Tibial nerve (tissue), 4 donors: ENCODE results near the gene CTNNA2. TPM values are rescaled to one million over a fixed set of nuclear protein-coding genes. Genes with fewer than 3 reads are reported as not detected.

Experiments
- DNase-seq, 2 donors: peaks; one replicate each; pipeline ENCODE4 v3.0.0-alpha.2; 2019; ENCODE audit warnings: low spot score in 2 of 2
- H3K27ac ChIP-seq, 4 donors: fragments of 200-600 bp; sonication (generic) in 3 of 4; one replicate each; pipeline ENCODE4 v1.5.1; 2017 to 2019; ENCODE audit warnings: mild to moderate bottlenecking in 1 of 4
- H3K27me3 ChIP-seq, 2 donors: fragments of 200-600 bp; sonication (generic) in 1 of 2; one replicate each; pipeline versions ENCODE4 v1.5.1 to v1.6.0; 2017 to 2019
- H3K36me3 ChIP-seq, 3 donors: fragments of 200-600 bp; sonication (generic); one replicate each; pipeline ENCODE4 v1.5.1; 2018 to 2019
- H3K4me1 ChIP-seq, 4 donors: fragments of 200-600 bp; sonication (generic) in 3 of 4; one replicate each; pipeline ENCODE4 v1.5.1; 2017 to 2019
- H3K4me3 ChIP-seq, 4 donors: fragments of 200-600 bp; sonication (generic) in 3 of 4; one replicate each; pipeline ENCODE4 v1.5.1; 2017 to 2019; ENCODE audit warnings: mild to moderate bottlenecking in 1 of 4, moderate library complexity in 1 of 4
- H3K9me3 ChIP-seq, 4 donors: fragments of 200-600 bp; sonication (generic) in 3 of 4; one replicate each; pipeline ENCODE4 v1.5.1; 2017 to 2019
- EP300 ChIP-seq, 2 donors: sonication (generic); formaldehyde crosslinking; IDR thresholded peaks; one replicate each; pipeline ENCODE4 v1.6.1; 2017; ENCODE audit warnings: antibody characterized with exemption in 2 of 2, mild to moderate bottlenecking in 1 of 2
- POLR2A ChIP-seq, 2 donors: fragments of 450-650 bp; IDR thresholded peaks; one replicate each; pipeline ENCODE4 v1.6.1; 2017; ENCODE audit warnings: antibody characterized with exemption in 2 of 2, mild to moderate bottlenecking in 2 of 2, moderate library complexity in 2 of 2
- WGBS, 2 donors: methylation state at CpG; one replicate each; pipeline ENCODE4 v1.1.5; 2018; 5-methylcytosine and 5-hydroxymethylcytosine counted together
- total RNA-seq, 4 donors: library from RNA; depleted of rRNA; stranded (reverse); fragments of >200 nt; gene quantifications; one replicate each; pipeline ENCODE4 v1.1.0, GENCODE V29; 2016
- TF ChIP-seq, protein P1 (sequence below), 5 experiments: fragments of 200-600 bp in 3 of 5; fragments of 450-650 bp in 2 of 5; sonication (generic) in 3 of 5; IDR thresholded peaks; one replicate each; pipeline ENCODE4 v1.5.1; 2016 to 2019; ENCODE audit warnings: antibody characterized with exemption in 5 of 5, mild to moderate bottlenecking in 3 of 5, moderate library complexity in 2 of 5

Gene CTNNA2
- total RNA-seq, 4 donors from 2014 or later: 0.39 to 3.3 (median 0.75) TPM

DNA sequence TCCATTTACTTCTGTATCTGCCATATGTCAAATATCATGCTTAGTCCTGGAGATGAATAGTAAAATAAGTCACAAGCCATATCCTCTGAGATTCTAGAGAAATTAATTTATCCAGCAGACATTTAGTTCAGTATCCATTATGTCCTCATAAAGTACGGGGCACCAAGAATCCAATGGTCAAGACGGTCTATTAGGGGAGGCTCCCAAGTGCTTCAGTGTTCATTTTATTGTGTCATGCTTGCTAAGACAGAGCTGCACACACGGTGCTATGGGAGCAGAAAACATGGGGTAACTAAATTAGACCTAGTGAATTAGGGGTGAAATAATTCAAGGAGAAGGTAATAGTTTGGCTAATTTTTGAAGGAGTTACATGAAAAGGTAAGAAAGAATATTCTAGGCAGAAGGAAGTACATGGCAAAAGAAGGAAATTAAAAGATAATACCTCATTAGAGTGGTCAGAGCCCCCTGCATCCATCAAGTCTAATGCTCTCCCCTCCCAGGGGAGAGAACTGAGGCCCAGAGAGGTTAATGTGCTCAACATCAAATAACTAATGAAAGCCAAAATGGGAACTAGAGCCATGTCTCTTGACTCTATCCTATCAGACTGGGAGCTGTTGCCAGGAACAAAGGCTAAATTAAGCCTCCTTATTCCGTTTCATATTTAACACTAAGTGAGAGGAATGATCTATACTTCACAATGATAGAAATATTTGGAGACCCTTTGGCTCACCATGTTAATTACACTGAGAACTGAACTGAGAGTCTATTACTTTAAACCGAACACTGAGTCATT, 433.0 kb downstream of the CTNNA2 start:
- Histone ChIP-seq H3K4me3 (no peak overlapping the region), H3K27ac (no peak overlapping the region), H3K9me3 (no peaks in the 10 kb centered on the region), H3K36me3 (no peaks in the 10 kb centered on the region), H3K27me3 (no peaks in the 10 kb centered on the region), H3K4me1 (no peaks in the 10 kb centered on the region)
- 67 to 71% methylated on average over 5 of the region's 5 CpGs for WGBS, 2 donors
- TF ChIP-seq, protein P1, sequence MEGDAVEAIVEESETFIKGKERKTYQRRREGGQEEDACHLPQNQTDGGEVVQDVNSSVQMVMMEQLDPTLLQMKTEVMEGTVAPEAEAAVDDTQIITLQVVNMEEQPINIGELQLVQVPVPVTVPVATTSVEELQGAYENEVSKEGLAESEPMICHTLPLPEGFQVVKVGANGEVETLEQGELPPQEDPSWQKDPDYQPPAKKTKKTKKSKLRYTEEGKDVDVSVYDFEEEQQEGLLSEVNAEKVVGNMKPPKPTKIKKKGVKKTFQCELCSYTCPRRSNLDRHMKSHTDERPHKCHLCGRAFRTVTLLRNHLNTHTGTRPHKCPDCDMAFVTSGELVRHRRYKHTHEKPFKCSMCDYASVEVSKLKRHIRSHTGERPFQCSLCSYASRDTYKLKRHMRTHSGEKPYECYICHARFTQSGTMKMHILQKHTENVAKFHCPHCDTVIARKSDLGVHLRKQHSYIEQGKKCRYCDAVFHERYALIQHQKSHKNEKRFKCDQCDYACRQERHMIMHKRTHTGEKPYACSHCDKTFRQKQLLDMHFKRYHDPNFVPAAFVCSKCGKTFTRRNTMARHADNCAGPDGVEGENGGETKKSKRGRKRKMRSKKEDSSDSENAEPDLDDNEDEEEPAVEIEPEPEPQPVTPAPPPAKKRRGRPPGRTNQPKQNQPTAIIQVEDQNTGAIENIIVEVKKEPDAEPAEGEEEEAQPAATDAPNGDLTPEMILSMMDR (IDR thresholded peaks at IDR 0.05): no peak
- no peak for TF ChIP-seq POLR2A (IDR thresholded peaks at IDR 0.05)
- no peak for TF ChIP-seq EP300 (IDR thresholded peaks at IDR 0.05)
- DNase-seq: no peak

DNA sequence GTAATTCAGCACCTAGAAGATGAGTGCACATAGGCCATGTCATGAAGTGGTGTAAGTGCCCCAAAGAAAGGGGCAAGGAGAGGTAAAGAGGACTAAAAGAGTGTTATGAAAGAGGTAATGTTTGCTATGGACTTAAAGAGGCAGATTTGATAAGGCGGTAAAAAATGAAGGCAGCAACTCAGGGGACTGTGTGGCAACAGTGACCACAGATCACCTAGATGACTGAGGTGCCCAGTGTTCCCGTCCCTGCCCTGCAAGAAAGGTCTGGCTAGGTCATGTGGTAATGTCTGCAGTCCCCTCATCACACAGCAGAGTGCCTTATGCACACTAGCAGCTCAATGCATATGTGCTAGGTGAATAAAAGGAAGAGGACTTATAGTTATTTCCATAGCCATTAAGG, 434.9 kb downstream of the CTNNA2 start:
- Histone ChIP-seq H3K4me1 (no peaks in the 10 kb centered on the region), H3K27ac (no peak overlapping the region), H3K9me3 (no peaks in the 10 kb centered on the region), H3K27me3 (no peaks in the 10 kb centered on the region), H3K36me3 (no peaks in the 10 kb centered on the region), H3K4me3 (no peak overlapping the region)
- TF ChIP-seq, protein P1 (IDR thresholded peaks at IDR 0.05): no peak
- TF ChIP-seq POLR2A (IDR thresholded peaks at IDR 0.05) (no peak), EP300 (IDR thresholded peaks at IDR 0.05) (no peak)
- no peak for DNase-seq
- WGBS, 2 donors: 38 to 60% methylated on average over 2 of the region's 2 CpGs

DNA sequence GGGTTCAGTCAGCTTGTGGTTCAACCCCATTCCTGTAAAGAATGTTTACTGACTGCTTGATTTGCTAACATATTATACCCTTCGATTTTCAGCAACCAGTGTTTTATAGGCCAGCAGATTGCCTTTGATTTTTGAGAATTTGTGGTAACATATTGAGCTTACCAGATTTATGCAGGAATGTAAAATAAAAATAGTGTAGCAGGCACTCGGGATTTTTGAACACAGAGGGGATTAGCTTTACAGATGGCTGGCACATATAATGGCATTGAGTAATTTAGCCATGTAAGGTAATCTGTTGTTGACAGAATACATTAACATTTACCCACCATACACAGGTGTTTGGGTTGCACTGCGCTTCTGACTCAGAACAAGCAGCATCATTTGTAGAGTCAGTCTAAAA, 437.7 kb downstream of the CTNNA2 start:
- Histone ChIP-seq H3K27ac (no peak overlapping the region), H3K4me3 (no peak overlapping the region), H3K27me3 (no peaks in the 10 kb centered on the region), H3K36me3 (no peaks in the 10 kb centered on the region), H3K9me3 (no peaks in the 10 kb centered on the region), H3K4me1 (no peaks in the 10 kb centered on the region)
- TF ChIP-seq, protein P1 (IDR thresholded peaks at IDR 0.05): no peak
- no peak for TF ChIP-seq POLR2A (IDR thresholded peaks at IDR 0.05)
- no peak for TF ChIP-seq EP300 (IDR thresholded peaks at IDR 0.05)
- DNase-seq: no peak
- 59 to 70% methylated on average over 3 of the region's 3 CpGs for WGBS, 2 donors

DNA sequence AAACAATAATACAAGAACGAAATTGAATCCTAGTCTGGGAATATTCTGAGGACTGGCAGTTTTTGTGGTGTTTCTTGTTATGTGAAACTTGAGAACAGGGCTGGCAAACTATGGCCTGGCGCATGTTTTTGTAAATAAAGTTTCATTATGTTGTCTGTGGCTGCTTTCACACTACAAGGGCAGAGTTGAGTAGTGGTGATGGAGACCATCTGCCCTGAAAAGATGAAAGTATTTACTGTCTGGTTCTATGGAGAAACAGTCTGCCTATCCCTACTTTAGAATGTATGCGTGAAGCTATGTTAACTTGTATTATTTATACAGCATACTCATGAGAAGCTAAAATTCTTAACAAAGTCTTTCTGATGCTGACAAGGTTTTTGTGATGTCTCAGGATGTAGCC, 439.8 kb downstream of the CTNNA2 start:
- Histone ChIP-seq H3K4me3 (no peak overlapping the region), H3K27me3 (no peaks in the 10 kb centered on the region), H3K27ac (no peak overlapping the region), H3K9me3 (no peaks in the 10 kb centered on the region), H3K4me1 (no peaks in the 10 kb centered on the region), H3K36me3 (no peaks in the 10 kb centered on the region)
- TF ChIP-seq EP300 (IDR thresholded peaks at IDR 0.05) (no peak), POLR2A (IDR thresholded peaks at IDR 0.05) (no peak)
- TF ChIP-seq, protein P1 (IDR thresholded peaks at IDR 0.05): no peak
- WGBS, 2 donors: 59 to 74% methylated on average over 3 of the region's 3 CpGs
- no peak for DNase-seq

DNA sequence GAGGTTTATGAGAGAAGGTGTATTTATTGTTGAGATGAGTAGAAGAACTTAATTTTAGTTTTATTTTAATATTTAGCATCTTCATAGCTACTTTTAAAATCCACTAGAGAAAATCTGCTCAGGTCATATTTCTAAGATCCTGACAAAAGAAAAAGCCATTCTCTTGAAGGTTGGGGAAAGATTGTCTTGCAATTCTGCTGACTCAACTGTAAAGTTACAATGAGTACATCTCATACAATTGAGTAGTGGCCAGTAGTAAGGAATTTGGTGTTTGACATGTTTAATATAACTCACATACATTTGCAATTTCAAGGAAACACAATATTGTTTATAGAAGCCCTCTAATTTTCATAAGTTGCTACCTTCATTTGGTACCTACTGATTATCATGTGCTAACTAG, 447.2 kb downstream of the CTNNA2 start:
- TF ChIP-seq POLR2A (IDR thresholded peaks at IDR 0.05): no peak
- TF ChIP-seq, protein P1 (IDR thresholded peaks at IDR 0.05): no peak
- TF ChIP-seq EP300 (IDR thresholded peaks at IDR 0.05): no peak

More for the DNA sequence above, 447.2 kb downstream of the CTNNA2 start:
- no peak for DNase-seq
- no peak overlapping the region for H3K27ac ChIP-seq
- no peaks in the 10 kb centered on the region for H3K9me3 ChIP-seq
- H3K36me3 ChIP-seq: no peaks in the 10 kb centered on the region
- no peak overlapping the region for H3K4me3 ChIP-seq
- H3K27me3 ChIP-seq: no peaks in the 10 kb centered on the region
- no peaks in the 10 kb centered on the region for H3K4me1 ChIP-seq
